GM12878 (cell line): ENCODE measurements around the gene SELENOO. TPM values are rescaled to one million over a fixed set of nuclear protein-coding genes. Genes with fewer than 3 reads are reported as not detected.

Experiments used
- ATF3 ChIP-seq: IDR thresholded peaks from 2 replicates; pipeline ENCODE4 v1.6.1; 2011; ENCODE audit warnings: low read depth, mild to moderate bottlenecking, low read length, moderate library complexity, borderline replicate concordance; ENCODE audit errors: extremely low read depth
- CREB1 ChIP-seq: IDR thresholded peaks from 2 replicates; pipeline ENCODE4 v1.6.1; 2012; ENCODE audit warnings: low read depth, mild to moderate bottlenecking, inconsistent platforms
- CTCF ChIP-seq, 3 experiments: IDR thresholded peaks in 2 of 3; conservative IDR thresholded peaks in 1 of 3; 2 replicates each; pipeline ENCODE4 v1.5.1; 2011; ENCODE audit warnings: low read depth in 3 of 3, low read length in 3 of 3, mild to moderate bottlenecking in 3 of 3, control low read depth in 2 of 3, moderate library complexity in 2 of 3, inconsistent platforms in 1 of 3, mixed read lengths in 1 of 3; ENCODE audit not compliant: control insufficient read depth in 2 of 3, insufficient read depth in 1 of 3; ENCODE audit errors: extremely low read depth in 1 of 3
- CUX1 ChIP-seq: IDR thresholded peaks from 2 replicates; pipeline ENCODE4 v1.6.1; 2012; ENCODE audit warnings: improper control_type of control experiment, low read depth, low read length; ENCODE audit not compliant: insufficient replicate concordance
- DPF2 ChIP-seq: fragments of 450-650 bp; IDR thresholded peaks from 2 replicates; pipeline ENCODE4 v1.6.1; 2017; ENCODE audit warnings: mild to moderate bottlenecking
- EZH2 ChIP-seq: IDR thresholded peaks from 2 replicates; pipeline ENCODE4 v1.6.1; 2012; ENCODE audit warnings: low read depth, mild to moderate bottlenecking, control low read depth, inconsistent platforms, low read length, borderline replicate concordance; ENCODE audit not compliant: control insufficient read depth
- FOXM1 ChIP-seq: IDR thresholded peaks from 2 replicates; pipeline ENCODE4 v1.6.1; 2012; ENCODE audit warnings: low read depth, mild to moderate bottlenecking, inconsistent platforms, low read length, moderate library complexity
- HCFC1 ChIP-seq: fragments of 150-350 bp; IDR thresholded peaks from 2 replicates; pipeline ENCODE4 v1.6.1; 2014; ENCODE audit warnings: low read length
- MEF2B ChIP-seq: fragments of 450-650 bp; IDR thresholded peaks from 2 replicates; pipeline ENCODE4 v1.6.1; 2018; ENCODE audit warnings: mild to moderate bottlenecking, moderate library complexity; ENCODE audit not compliant: partially characterized antibody, poor library complexity, severe bottlenecking
- MLLT1 ChIP-seq: fragments of 450-650 bp; IDR thresholded peaks from 2 replicates; pipeline ENCODE4 v1.6.1; 2016; ENCODE audit warnings: mild to moderate bottlenecking
- MTA3 ChIP-seq: IDR thresholded peaks from 2 replicates; pipeline ENCODE4 v1.6.1; 2012; ENCODE audit warnings: low read length, inconsistent platforms, borderline replicate concordance
- MYB ChIP-seq: fragments of 150-350 bp; IDR thresholded peaks from 2 replicates; pipeline ENCODE4 v1.6.1; 2014; ENCODE audit warnings: mild to moderate bottlenecking, low read depth, low read length, borderline replicate concordance
- NR2C1 ChIP-seq: fragments of 450-650 bp; IDR thresholded peaks from 2 replicates; pipeline ENCODE4 v1.6.1; 2017; ENCODE audit warnings: antibody characterized with exemption, mild to moderate bottlenecking, moderate library complexity
- PAX8 ChIP-seq: fragments of 450-650 bp; IDR thresholded peaks from 2 replicates; pipeline ENCODE4 v1.6.1; 2017; ENCODE audit warnings: mild to moderate bottlenecking, moderate library complexity
- RCOR1 ChIP-seq: conservative IDR thresholded peaks from 2 replicates; pipeline ENCODE4 v1.6.1; 2012; ENCODE audit warnings: low read depth, low read length, improper control_type of control experiment
- SMC3 ChIP-seq: IDR thresholded peaks from 2 replicates; pipeline ENCODE4 v1.6.1; 2011; ENCODE audit warnings: low read length, improper control_type of control experiment, borderline replicate concordance
- SUPT20H ChIP-seq: IDR thresholded peaks from 2 replicates; pipeline ENCODE4 v1.6.1; 2011; ENCODE audit warnings: low read depth, mild to moderate bottlenecking, low read length, moderate library complexity, borderline replicate concordance; ENCODE audit not compliant: control insufficient read depth
- TARDBP ChIP-seq: IDR thresholded peaks from 2 replicates; pipeline ENCODE4 v1.6.1; 2016; ENCODE audit warnings: borderline replicate concordance
- TBL1XR1 ChIP-seq: IDR thresholded peaks from 2 replicates; pipeline ENCODE4 v1.6.1; 2012; ENCODE audit warnings: low read depth, low read length, improper control_type of control experiment
- TCF12 ChIP-seq: IDR thresholded peaks from 2 replicates; pipeline ENCODE4 v1.6.1; 2011; ENCODE audit warnings: low read depth, mild to moderate bottlenecking, low read length
- ZNF217 ChIP-seq: fragments of 450-650 bp; IDR thresholded peaks from 2 replicates; pipeline ENCODE4 v1.6.1; 2017; ENCODE audit warnings: antibody characterized with exemption, mild to moderate bottlenecking
- polyA plus RNA-seq, 11 experiments: library from polyadenylated mRNA; depleted of rRNA in 4 of 11; unstranded in 6 of 11; stranded (reverse) in 5 of 11; fragments of >200 nt; fragmentation: Nextera tagmentation in 4 of 11; fragmentation: Illumina TruSeq in 1 of 11; extraction: Ambion mirVana in 4 of 11; extraction: Trizol in 1 of 11; gene quantifications; 1 replicate in 1 of 11; 2 replicates in 10 of 11; pipeline versions ENCODE4 v1.2.1 to v1.2.3, GENCODE V29; 2011 to 2016; ENCODE audit warnings: inconsistent platforms in 2 of 11, missing spikeins in 2 of 11, low read depth in 1 of 11
- total RNA-seq, 4 experiments: library from RNA; depleted of rRNA in 3 of 4; stranded (reverse); fragments of >200 nt in 3 of 4; fragmentation: Illumina TruSeq in 1 of 4; extraction: Trizol in 1 of 4; gene quantifications; 2 replicates each; pipeline versions ENCODE4 v1.2.1 to v1.2.3, GENCODE V29; 2013 to 2021

Gene SELENOO
- total and polyA plus RNA-seq, 10 of the 15 experiments (the other 5 are each of a cell fraction or from before 2014, with no cell fraction given) = 0.42 to 23.3 (median 3.3) TPM

- TF ChIP-seq SUPT20H = no peak
- TF ChIP-seq DPF2 = peak; percentile 12
- no peak for TF ChIP-seq MEF2B
- no peak for TF ChIP-seq PAX8
- TF ChIP-seq SMC3 = no peak
- TF ChIP-seq EZH2 = no peak
- TF ChIP-seq ATF3 = no peak
- no peak for TF ChIP-seq FOXM1
- peak in 2 of 3 experiments; percentile 34 to 40; a peak in 3 of 6 replicates for TF ChIP-seq CTCF (IDR thresholded peaks at IDR 0.05 in 2 of 3, conservative IDR thresholded peaks at IDR 0.05 in 1 of 3; ENCODE audit: control insufficient read depth in 2 of 3, extremely low read depth in 1 of 3, insufficient read depth in 1 of 3, low read depth in 3 of 3, low read length in 3 of 3)
- no peak for TF ChIP-seq ZNF217
- peak; percentile 48 for TF ChIP-seq MLLT1
- 0 out of 2 replicates have a peak, but pooled peaks have one; percentile 83 for TF ChIP-seq TCF12
- TF ChIP-seq RCOR1 = no peak
- TF ChIP-seq MYB = no peak
- no peak for TF ChIP-seq CUX1
- no peak for TF ChIP-seq TARDBP
- TF ChIP-seq MTA3 = no peak
- no peak; the same call in 1 of the 2 replicates for TF ChIP-seq HCFC1
- no peak; the same call in 1 of the 2 replicates for TF ChIP-seq TBL1XR1
- TF ChIP-seq NR2C1 = no peak
- TF ChIP-seq CREB1 = no peak
Measured at GRCh38 chr22:50190182-50190940, 10.4 kb upstream of the SELENOO start (continued).
